ENCODE data around the gene SLC25A4. TPM values are rescaled to one million over a fixed set of nuclear protein-coding genes. Genes with fewer than 3 reads are reported as not detected.
"Not testable (repeated sequence)": the region's sequence is repeated elsewhere in the genome, so short reads cannot be mapped to it uniquely, and the experiment has no call there.

The SLC25A4 gene
- total RNA-seq, 1 donor from 2014 or later, result 32.0 TPM

DNA sequence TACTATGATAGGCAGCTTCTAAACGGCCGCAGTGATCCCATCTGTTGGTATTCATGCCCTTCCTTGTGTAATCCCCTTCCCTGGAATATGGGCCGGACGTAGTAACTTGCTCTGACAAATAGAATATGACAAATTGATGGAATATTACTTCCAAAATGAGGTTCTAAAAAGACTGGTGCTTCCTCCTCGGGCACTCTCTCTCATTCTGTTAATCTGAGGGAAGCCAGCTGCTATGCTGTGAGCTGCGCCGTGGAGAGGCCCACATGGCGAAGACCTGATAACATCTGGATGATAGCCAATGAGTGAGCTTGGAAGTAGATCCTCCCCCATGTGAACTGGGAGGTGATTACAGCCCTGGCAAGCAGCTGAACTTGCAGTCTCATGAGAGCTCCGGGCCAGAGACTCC is 27.2 kb upstream of the SLC25A4 start:
- no peak overlapping the region for H3K4me2 ChIP-seq (ENCODE audit: low read length)
- no peaks in the 10 kb centered on the region for H3K36me3 Mint-ChIP-seq (ENCODE audit: low read depth, unreplicated experiment)
- peaks cover 16% of the 10 kb centered on the region for H3K4me1 Mint-ChIP-seq (ENCODE audit: low read depth, unreplicated experiment)

DNA sequence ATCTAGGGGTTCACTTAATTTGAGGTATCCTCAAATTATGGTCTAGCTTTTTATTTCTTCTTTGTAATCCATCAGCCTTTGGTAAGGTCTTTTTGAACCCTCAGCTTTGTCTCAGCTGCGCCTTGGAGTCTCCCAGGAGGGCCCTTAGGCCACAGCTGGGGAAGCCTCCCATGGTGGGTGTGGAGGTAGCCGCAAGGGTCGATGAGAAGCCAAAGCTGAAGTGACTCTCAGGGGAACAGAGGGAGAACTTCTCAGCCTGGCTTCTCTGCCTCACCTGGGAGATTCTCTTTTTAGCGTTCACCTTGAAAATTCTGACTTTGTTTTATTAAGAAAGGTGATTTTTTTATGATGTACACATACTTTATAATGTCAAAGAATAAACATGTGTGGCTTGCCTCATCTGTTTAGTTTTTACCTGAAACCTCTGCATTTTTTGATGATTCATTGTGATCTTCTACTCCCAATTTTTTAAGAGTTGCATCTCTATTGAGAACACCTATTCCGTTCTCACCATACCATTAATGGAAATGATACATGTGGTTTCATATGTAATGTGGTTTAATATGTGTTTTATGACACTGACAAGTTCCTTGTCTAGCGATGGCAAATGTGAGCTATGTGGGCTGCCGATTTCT is 25.6 kb upstream of the SLC25A4 start:
- Histone ChIP-seq H3K79me2 (ENCODE audit: insufficient read depth, low read length) (no peaks in the 10 kb centered on the region), H3K9me3 (ENCODE audit: insufficient read depth, low read depth, low read length) (no peaks in the 10 kb centered on the region), H3K36me3 (ENCODE audit: insufficient read depth, low read length) (no peaks in the 10 kb centered on the region), H3K27me3 (ENCODE audit: insufficient read depth, low read length) (no peaks in the 10 kb centered on the region), H3K27ac (ENCODE audit: low read depth, low read length) (no peak overlapping the region), H3K9ac (ENCODE audit: low read length) (no peak overlapping the region), H2AFZ (ENCODE audit: low read depth, low read length) (no peak overlapping the region), H3K4me2 (ENCODE audit: low read length) (no peak overlapping the region), H4K20me1 (ENCODE audit: insufficient read depth, low read length) (no peaks in the 10 kb centered on the region), H3K4me1 (ENCODE audit: insufficient read depth, low read length) (peaks cover 12% of the 10 kb centered on the region), H3K4me3 (ENCODE audit: insufficient read depth, low read depth, low read length) (no peak overlapping the region)
- DNase-seq (ENCODE audit: low read depth), result no peak
- Mint-ChIP-seq H3K9me3 (ENCODE audit: unreplicated experiment) (no peaks in the 10 kb centered on the region), H3K27ac (ENCODE audit: unreplicated experiment) (no peak overlapping the region), H3K4me1 (ENCODE audit: low read depth, unreplicated experiment) (peaks cover 13% of the 10 kb centered on the region), H3K27me3 (ENCODE audit: low read depth, unreplicated experiment) (no peaks in the 10 kb centered on the region), H3K4me3 (ENCODE audit: unreplicated experiment) (no peak overlapping the region), H3K36me3 (ENCODE audit: low read depth, unreplicated experiment) (no peaks in the 10 kb centered on the region)
- TF ChIP-seq EZH2 (IDR thresholded peaks at IDR 0.05; ENCODE audit: insufficient read depth, low read length), result no peak
- TF ChIP-seq, protein P1, sequence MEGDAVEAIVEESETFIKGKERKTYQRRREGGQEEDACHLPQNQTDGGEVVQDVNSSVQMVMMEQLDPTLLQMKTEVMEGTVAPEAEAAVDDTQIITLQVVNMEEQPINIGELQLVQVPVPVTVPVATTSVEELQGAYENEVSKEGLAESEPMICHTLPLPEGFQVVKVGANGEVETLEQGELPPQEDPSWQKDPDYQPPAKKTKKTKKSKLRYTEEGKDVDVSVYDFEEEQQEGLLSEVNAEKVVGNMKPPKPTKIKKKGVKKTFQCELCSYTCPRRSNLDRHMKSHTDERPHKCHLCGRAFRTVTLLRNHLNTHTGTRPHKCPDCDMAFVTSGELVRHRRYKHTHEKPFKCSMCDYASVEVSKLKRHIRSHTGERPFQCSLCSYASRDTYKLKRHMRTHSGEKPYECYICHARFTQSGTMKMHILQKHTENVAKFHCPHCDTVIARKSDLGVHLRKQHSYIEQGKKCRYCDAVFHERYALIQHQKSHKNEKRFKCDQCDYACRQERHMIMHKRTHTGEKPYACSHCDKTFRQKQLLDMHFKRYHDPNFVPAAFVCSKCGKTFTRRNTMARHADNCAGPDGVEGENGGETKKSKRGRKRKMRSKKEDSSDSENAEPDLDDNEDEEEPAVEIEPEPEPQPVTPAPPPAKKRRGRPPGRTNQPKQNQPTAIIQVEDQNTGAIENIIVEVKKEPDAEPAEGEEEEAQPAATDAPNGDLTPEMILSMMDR (IDR thresholded peaks at IDR 0.05; ENCODE audit: insufficient read depth, low read depth, low read length), result no peak
- FAIRE-seq, result no peak

More for the DNA sequence above, 27.2 kb upstream of the SLC25A4 start:
- Mint-ChIP-seq H3K4me3 (ENCODE audit: unreplicated experiment) (no peak overlapping the region), H3K27ac (ENCODE audit: unreplicated experiment) (no peak overlapping the region), H3K9me3 (ENCODE audit: unreplicated experiment) (no peaks in the 10 kb centered on the region), H3K27me3 (ENCODE audit: low read depth, unreplicated experiment) (peaks cover 4% of the 10 kb centered on the region)
- H3K79me2 ChIP-seq (ENCODE audit: insufficient read depth, low read length), result no peaks in the 10 kb centered on the region
- no peak overlapping the region for H3K27ac ChIP-seq (ENCODE audit: low read depth, low read length)
- no peaks in the 10 kb centered on the region for H3K27me3 ChIP-seq (ENCODE audit: insufficient read depth, low read length)
- no peaks in the 10 kb centered on the region for H3K9me3 ChIP-seq (ENCODE audit: insufficient read depth, low read depth, low read length)
- no peaks in the 10 kb centered on the region for H4K20me1 ChIP-seq (ENCODE audit: insufficient read depth, low read length)
- TF ChIP-seq EZH2 (IDR thresholded peaks at IDR 0.05; ENCODE audit: insufficient read depth, low read length), result no peak
- TF ChIP-seq, protein P1 (IDR thresholded peaks at IDR 0.05; ENCODE audit: insufficient read depth, low read depth, low read length), result no peak
- DNase-seq (ENCODE audit: low read depth), result peak; percentile 81
- H2AFZ ChIP-seq (ENCODE audit: low read depth, low read length), result no peak overlapping the region
- H3K4me3 ChIP-seq (ENCODE audit: insufficient read depth, low read depth, low read length), result no peak overlapping the region
- FAIRE-seq, result no peak
- no peaks in the 10 kb centered on the region for H3K36me3 ChIP-seq (ENCODE audit: insufficient read depth, low read length)
- H3K9ac ChIP-seq (ENCODE audit: low read length), result no peak overlapping the region
- peaks cover 17% of the 10 kb centered on the region for H3K4me1 ChIP-seq (ENCODE audit: insufficient read depth, low read length)

DNA sequence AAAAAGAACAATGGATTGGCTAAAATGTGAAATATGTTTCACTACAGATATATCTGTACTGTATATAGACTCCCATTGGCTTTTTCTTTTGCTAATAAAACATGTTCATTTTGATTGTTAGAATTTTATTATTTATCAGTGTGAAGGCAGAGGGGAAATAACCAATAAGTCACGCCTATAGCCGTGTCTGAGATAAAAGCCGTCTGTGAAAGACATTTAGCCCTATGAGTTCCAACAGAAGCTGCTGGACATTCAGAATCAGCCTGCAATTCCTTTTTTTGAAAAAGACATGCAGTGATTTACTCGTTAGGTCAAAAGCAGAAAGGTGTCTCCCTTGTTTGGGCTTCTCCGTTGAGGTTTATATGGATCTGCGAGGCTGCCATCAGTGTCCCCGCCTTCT is 24.2 kb upstream of the SLC25A4 start:
- FAIRE-seq, result no peak
- peaks cover 3% of the 10 kb centered on the region for H3K27me3 ChIP-seq (ENCODE audit: insufficient read depth, low read length)
- peaks cover 20% of the 10 kb centered on the region for H3K4me1 Mint-ChIP-seq (ENCODE audit: low read depth, unreplicated experiment)
- no peak for DNase-seq (ENCODE audit: low read depth)
- peaks cover 12% of the 10 kb centered on the region for H3K27me3 Mint-ChIP-seq (ENCODE audit: low read depth, unreplicated experiment)
- no peak overlapping the region for H3K27ac ChIP-seq (ENCODE audit: low read depth, low read length)
- H3K4me3 ChIP-seq (ENCODE audit: insufficient read depth, low read depth, low read length), result no peak overlapping the region
- H3K27ac Mint-ChIP-seq (ENCODE audit: unreplicated experiment), result no peak overlapping the region
- no peaks in the 10 kb centered on the region for H4K20me1 ChIP-seq (ENCODE audit: insufficient read depth, low read length)
- no peak overlapping the region for H3K9ac ChIP-seq (ENCODE audit: low read length)
- TF ChIP-seq, protein P1 (IDR thresholded peaks at IDR 0.05; ENCODE audit: insufficient read depth, low read depth, low read length), result no peak
- TF ChIP-seq EZH2 (IDR thresholded peaks at IDR 0.05; ENCODE audit: insufficient read depth, low read length), result no peak
- no peaks in the 10 kb centered on the region for H3K9me3 Mint-ChIP-seq (ENCODE audit: unreplicated experiment)
- H3K79me2 ChIP-seq (ENCODE audit: insufficient read depth, low read length), result no peaks in the 10 kb centered on the region
- no peaks in the 10 kb centered on the region for H3K9me3 ChIP-seq (ENCODE audit: insufficient read depth, low read depth, low read length)
- peaks cover 9% of the 10 kb centered on the region for H3K4me1 ChIP-seq (ENCODE audit: insufficient read depth, low read length)
- H3K4me2 ChIP-seq (ENCODE audit: low read length), result no peak overlapping the region
- no peaks in the 10 kb centered on the region for H3K36me3 Mint-ChIP-seq (ENCODE audit: low read depth, unreplicated experiment)
- H3K36me3 ChIP-seq (ENCODE audit: insufficient read depth, low read length), result no peaks in the 10 kb centered on the region
- H3K4me3 Mint-ChIP-seq (ENCODE audit: unreplicated experiment), result no peak overlapping the region
- H2AFZ ChIP-seq (ENCODE audit: low read depth, low read length), result no peak overlapping the region

DNA sequence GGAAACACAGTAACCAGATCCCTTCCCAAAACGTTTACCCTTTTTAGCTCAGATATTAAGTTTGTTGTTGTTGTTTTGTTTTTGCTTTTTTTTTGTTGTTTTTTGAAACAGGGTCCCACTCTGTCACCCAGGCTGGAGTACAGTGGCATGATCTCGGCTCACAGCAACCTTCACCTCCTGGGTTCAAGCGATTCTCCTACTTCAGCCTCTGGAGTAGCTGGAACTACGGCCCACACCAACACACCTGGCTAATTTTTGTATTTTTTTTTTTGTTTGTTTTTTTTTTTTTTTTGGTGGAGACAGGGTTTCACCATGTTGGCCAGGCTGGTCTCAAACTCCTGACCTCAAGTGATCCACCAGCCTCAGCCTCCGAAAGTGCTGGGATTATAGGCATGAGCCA is 23.6 kb upstream of the SLC25A4 start:
- not testable (repeated sequence) for FAIRE-seq; H3K4me2 ChIP-seq (ENCODE audit: low read length); H3K9me3 ChIP-seq (ENCODE audit: insufficient read depth, low read depth, low read length); H3K27ac ChIP-seq (ENCODE audit: low read depth, low read length); DNase-seq (ENCODE audit: low read depth); H2AFZ ChIP-seq (ENCODE audit: low read depth, low read length); H3K27me3 ChIP-seq (ENCODE audit: insufficient read depth, low read length); H3K79me2 ChIP-seq (ENCODE audit: insufficient read depth, low read length); H3K9ac ChIP-seq (ENCODE audit: low read length); H3K4me3 Mint-ChIP-seq (ENCODE audit: unreplicated experiment); H3K36me3 Mint-ChIP-seq (ENCODE audit: low read depth, unreplicated experiment); H3K4me1 ChIP-seq (ENCODE audit: insufficient read depth, low read length); H3K36me3 ChIP-seq (ENCODE audit: insufficient read depth, low read length); H3K9me3 Mint-ChIP-seq (ENCODE audit: unreplicated experiment); H3K4me3 ChIP-seq (ENCODE audit: insufficient read depth, low read depth, low read length); H4K20me1 ChIP-seq (ENCODE audit: insufficient read depth, low read length)
- peaks cover 16% of the 10 kb centered on the region for H3K27me3 Mint-ChIP-seq (ENCODE audit: low read depth, unreplicated experiment)
- H3K27ac Mint-ChIP-seq (ENCODE audit: unreplicated experiment), result peak overlapping the region; percentile 47
- peaks cover 20% of the 10 kb centered on the region for H3K4me1 Mint-ChIP-seq (ENCODE audit: low read depth, unreplicated experiment)
